Measurements from ENCODE around the gene ANKRD13C.

ANKRD13C gene

GRCh38 chr1:70354332-70355110, at the start of gene ANKRD13C:
Gene ANKRD13C (minus strand): TSS chr1:70354722. CDS start chr1:70354408, 314 bp downstream.
- Histone ChIP-seq H3K36me3 (ENCODE audit: control insufficient read depth, insufficient read depth, low read length) (peaks cover 6% of the 10 kb centered on the region; the same call in 1 of the 2 replicates), H3K4me3 (ENCODE audit: low read depth, low read length) (peak within 1 kb of the TSS; percentile 95), H3K4me1 (ENCODE audit: control insufficient read depth, insufficient read depth, low read length) (peaks cover 7% of the 10 kb centered on the region; the same call in 1 of the 2 replicates), H3K9me3 (ENCODE audit: control insufficient read depth, insufficient read depth, low read depth, low read length) (no peaks in the 10 kb centered on the region), H3K27me3 (ENCODE audit: control insufficient read depth, insufficient read depth, low read length) (no peaks in the 10 kb centered on the region), H3K9ac (ENCODE audit: low read length) (peak within 1 kb of the TSS; percentile 98), H3K27ac (ENCODE audit: low read depth, low read length) (peak within 1 kb of the TSS; percentile 92)

- no peaks in the 10 kb centered on the region for H3K4me1 ChIP-seq (ENCODE audit: control insufficient read depth, insufficient read depth, low read length)
- H3K27me3 ChIP-seq (ENCODE audit: control insufficient read depth, insufficient read depth, low read length), result no peaks in the 10 kb centered on the region
- H3K27ac ChIP-seq (ENCODE audit: low read depth, low read length), result no peak overlapping the region
- no peaks in the 10 kb centered on the region for H3K9me3 ChIP-seq (ENCODE audit: control insufficient read depth, insufficient read depth, low read depth, low read length)
- no peaks in the 10 kb centered on the region for H3K36me3 ChIP-seq (ENCODE audit: control insufficient read depth, insufficient read depth, low read length)
- H3K9ac ChIP-seq (ENCODE audit: low read length), result no peak overlapping the region
- H3K4me3 ChIP-seq (ENCODE audit: low read depth, low read length), result no peak overlapping the region
Observed at GRCh38 chr1:70403759-70404158, 49.2 kb upstream of the ANKRD13C start.

DNA sequence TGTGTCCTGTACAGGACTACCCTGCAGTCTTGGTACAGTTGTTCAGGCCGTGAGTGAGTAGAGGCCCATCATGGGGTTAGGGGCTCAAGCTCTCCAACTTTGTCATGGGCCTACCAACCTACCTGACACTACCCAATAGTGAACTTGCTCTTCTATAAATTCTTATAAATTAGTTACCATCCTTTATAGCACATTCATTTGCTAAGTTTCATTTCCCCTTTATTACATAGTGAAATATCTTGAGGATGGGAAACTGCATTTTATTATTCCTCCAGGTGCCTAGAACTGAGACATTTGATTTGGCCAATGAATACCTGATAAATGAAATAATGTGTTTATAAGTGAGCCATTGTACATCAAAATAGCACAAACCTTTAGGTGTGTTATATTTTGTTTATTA, 47.5 kb upstream of the ANKRD13C start:
- no peaks in the 10 kb centered on the region for H3K27me3 ChIP-seq (ENCODE audit: control insufficient read depth, insufficient read depth, low read length)
- H3K4me3 ChIP-seq (ENCODE audit: low read depth, low read length), result no peak overlapping the region
- no peak overlapping the region for H3K9ac ChIP-seq (ENCODE audit: low read length)
- no peak overlapping the region for H3K27ac ChIP-seq (ENCODE audit: low read depth, low read length)
- H3K36me3 ChIP-seq (ENCODE audit: control insufficient read depth, insufficient read depth, low read length), result no peaks in the 10 kb centered on the region
- H3K4me1 ChIP-seq (ENCODE audit: control insufficient read depth, insufficient read depth, low read length), result no peaks in the 10 kb centered on the region
- no peaks in the 10 kb centered on the region for H3K9me3 ChIP-seq (ENCODE audit: control insufficient read depth, insufficient read depth, low read depth, low read length)

- Histone ChIP-seq H3K27me3 (ENCODE audit: control insufficient read depth, insufficient read depth, low read length) (no peaks in the 10 kb centered on the region), H3K4me3 (ENCODE audit: low read depth, low read length) (no peak overlapping the region), H3K4me1 (ENCODE audit: control insufficient read depth, insufficient read depth, low read length) (no peaks in the 10 kb centered on the region), H3K9me3 (ENCODE audit: control insufficient read depth, insufficient read depth, low read depth, low read length) (no peaks in the 10 kb centered on the region), H3K9ac (ENCODE audit: low read length) (no peak overlapping the region), H3K36me3 (ENCODE audit: control insufficient read depth, insufficient read depth, low read length) (no peaks in the 10 kb centered on the region), H3K27ac (ENCODE audit: low read depth, low read length) (no peak overlapping the region)
Observed at GRCh38 chr1:70400335-70400734, 45.8 kb upstream of the ANKRD13C start.

DNA sequence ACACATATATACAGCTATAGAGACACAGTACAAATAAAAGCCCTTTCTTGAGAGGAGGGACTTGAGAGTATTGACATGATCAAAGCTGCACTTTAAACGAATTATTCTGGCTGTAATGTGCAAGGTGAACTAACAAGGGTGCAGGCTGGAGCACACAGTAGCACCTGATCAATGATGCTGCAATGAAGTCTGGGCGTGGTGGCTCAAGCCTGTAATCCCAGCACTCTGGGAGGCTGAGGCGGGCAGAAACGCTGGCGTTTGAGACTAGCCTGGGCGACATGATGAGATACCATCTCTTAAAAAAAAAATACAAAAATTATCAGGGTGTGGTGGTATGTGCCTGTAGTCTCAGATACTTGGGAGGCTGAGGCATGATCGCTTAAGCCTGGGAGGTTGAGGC, 42.5 kb upstream of the ANKRD13C start:
- no peaks in the 10 kb centered on the region for H3K9me3 ChIP-seq (ENCODE audit: control insufficient read depth, insufficient read depth, low read depth, low read length)
- no peaks in the 10 kb centered on the region for H3K36me3 ChIP-seq (ENCODE audit: control insufficient read depth, insufficient read depth, low read length)
- no peak overlapping the region for H3K9ac ChIP-seq (ENCODE audit: low read length)
- no peak overlapping the region for H3K27ac ChIP-seq (ENCODE audit: low read depth, low read length)
- H3K27me3 ChIP-seq (ENCODE audit: control insufficient read depth, insufficient read depth, low read length), result no peaks in the 10 kb centered on the region
- H3K4me3 ChIP-seq (ENCODE audit: low read depth, low read length), result no peak overlapping the region
- no peaks in the 10 kb centered on the region for H3K4me1 ChIP-seq (ENCODE audit: control insufficient read depth, insufficient read depth, low read length)

DNA sequence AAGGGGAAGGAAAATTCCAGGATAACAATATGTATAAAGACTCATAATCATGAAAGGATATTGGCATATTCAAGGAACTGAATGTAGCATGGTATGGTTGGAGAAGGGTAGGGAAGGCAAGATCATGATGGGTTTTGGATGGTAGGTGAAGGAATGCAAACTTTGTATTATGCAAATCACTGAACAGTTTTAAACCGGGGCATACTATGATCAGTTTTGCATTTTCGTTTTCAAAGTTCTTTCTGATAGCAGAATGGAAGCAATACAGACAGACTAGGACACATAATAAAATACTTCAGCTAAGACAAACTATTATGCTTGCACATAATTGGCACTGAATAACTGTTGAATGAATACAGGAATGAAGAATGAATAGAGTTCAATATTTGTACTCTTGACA, 42.1 kb upstream of the ANKRD13C start:
- H3K27ac ChIP-seq (ENCODE audit: low read depth, low read length), result no peak overlapping the region
- H3K36me3 ChIP-seq (ENCODE audit: control insufficient read depth, insufficient read depth, low read length), result no peaks in the 10 kb centered on the region
- H3K4me3 ChIP-seq (ENCODE audit: low read depth, low read length), result no peak overlapping the region
- no peaks in the 10 kb centered on the region for H3K9me3 ChIP-seq (ENCODE audit: control insufficient read depth, insufficient read depth, low read depth, low read length)
- no peaks in the 10 kb centered on the region for H3K27me3 ChIP-seq (ENCODE audit: control insufficient read depth, insufficient read depth, low read length)
- no peaks in the 10 kb centered on the region for H3K4me1 ChIP-seq (ENCODE audit: control insufficient read depth, insufficient read depth, low read length)
- H3K9ac ChIP-seq (ENCODE audit: low read length), result no peak overlapping the region

GRCh38 chr1:70392626-70393025, 38.1 kb upstream of the ANKRD13C start:
- Histone ChIP-seq H3K9ac (ENCODE audit: low read length) (no peak overlapping the region), H3K27ac (ENCODE audit: low read depth, low read length) (no peak overlapping the region), H3K27me3 (ENCODE audit: control insufficient read depth, insufficient read depth, low read length) (no peaks in the 10 kb centered on the region), H3K4me3 (ENCODE audit: low read depth, low read length) (no peak overlapping the region), H3K9me3 (ENCODE audit: control insufficient read depth, insufficient read depth, low read depth, low read length) (no peaks in the 10 kb centered on the region), H3K4me1 (ENCODE audit: control insufficient read depth, insufficient read depth, low read length) (no peaks in the 10 kb centered on the region), H3K36me3 (ENCODE audit: control insufficient read depth, insufficient read depth, low read length) (no peaks in the 10 kb centered on the region)

DNA sequence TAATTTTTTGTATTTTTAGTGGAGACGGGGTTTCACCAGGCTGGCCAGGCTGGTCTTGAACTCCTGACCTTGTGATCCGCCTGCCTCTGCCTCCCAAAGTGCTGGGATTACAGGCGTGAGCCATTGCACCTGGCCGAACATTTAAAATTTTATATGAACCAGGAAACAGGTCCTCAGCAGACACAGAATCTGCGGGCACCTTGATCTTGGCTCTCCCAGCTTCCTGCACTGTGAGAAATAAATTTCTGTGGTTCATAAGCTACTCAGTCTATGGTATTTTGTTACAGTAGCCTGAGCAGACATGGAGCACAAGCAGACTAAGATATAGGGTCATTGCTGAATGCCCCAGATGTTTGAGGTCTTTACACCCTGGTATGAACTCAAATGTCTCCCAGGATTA, 33.0 kb upstream of the ANKRD13C start:
- Histone ChIP-seq H3K27me3 (ENCODE audit: control insufficient read depth, insufficient read depth, low read length) (no peaks in the 10 kb centered on the region), H3K4me3 (ENCODE audit: low read depth, low read length) (no peak overlapping the region), H3K9ac (ENCODE audit: low read length) (no peak overlapping the region), H3K9me3 (ENCODE audit: control insufficient read depth, insufficient read depth, low read depth, low read length) (no peaks in the 10 kb centered on the region), H3K27ac (ENCODE audit: low read depth, low read length) (no peak overlapping the region), H3K36me3 (ENCODE audit: control insufficient read depth, insufficient read depth, low read length) (no peaks in the 10 kb centered on the region), H3K4me1 (ENCODE audit: control insufficient read depth, insufficient read depth, low read length) (no peaks in the 10 kb centered on the region; the same call in 1 of the 2 replicates)

- H3K4me3 ChIP-seq (ENCODE audit: low read depth, low read length), result no peak overlapping the region
- no peak overlapping the region for H3K27ac ChIP-seq (ENCODE audit: low read depth, low read length)
- H3K9me3 ChIP-seq (ENCODE audit: control insufficient read depth, insufficient read depth, low read depth, low read length), result no peaks in the 10 kb centered on the region
- no peaks in the 10 kb centered on the region for H3K36me3 ChIP-seq (ENCODE audit: control insufficient read depth, insufficient read depth, low read length)
- no peaks in the 10 kb centered on the region; the same call in 1 of the 2 replicates for H3K4me1 ChIP-seq (ENCODE audit: control insufficient read depth, insufficient read depth, low read length)
- H3K27me3 ChIP-seq (ENCODE audit: control insufficient read depth, insufficient read depth, low read length), result no peaks in the 10 kb centered on the region
- no peak overlapping the region for H3K9ac ChIP-seq (ENCODE audit: low read length)
Observed at GRCh38 chr1:70386121-70386520, 31.6 kb upstream of the ANKRD13C start.

- Histone ChIP-seq H3K9ac (ENCODE audit: low read length) (no peak overlapping the region), H3K4me3 (ENCODE audit: low read depth, low read length) (no peak overlapping the region), H3K4me1 (ENCODE audit: control insufficient read depth, insufficient read depth, low read length) (no peaks in the 10 kb centered on the region; the same call in 1 of the 2 replicates), H3K27me3 (ENCODE audit: control insufficient read depth, insufficient read depth, low read length) (no peaks in the 10 kb centered on the region), H3K36me3 (ENCODE audit: control insufficient read depth, insufficient read depth, low read length) (no peaks in the 10 kb centered on the region), H3K27ac (ENCODE audit: low read depth, low read length) (no peak overlapping the region), H3K9me3 (ENCODE audit: control insufficient read depth, insufficient read depth, low read depth, low read length) (no peaks in the 10 kb centered on the region)
Observed at GRCh38 chr1:70385477-70385876, 31.0 kb upstream of the ANKRD13C start.

- Histone ChIP-seq H3K9ac (ENCODE audit: low read length) (no peak overlapping the region), H3K27me3 (ENCODE audit: control insufficient read depth, insufficient read depth, low read length) (no peaks in the 10 kb centered on the region), H3K9me3 (ENCODE audit: control insufficient read depth, insufficient read depth, low read depth, low read length) (no peaks in the 10 kb centered on the region), H3K36me3 (ENCODE audit: control insufficient read depth, insufficient read depth, low read length) (no peaks in the 10 kb centered on the region), H3K4me1 (ENCODE audit: control insufficient read depth, insufficient read depth, low read length) (no peaks in the 10 kb centered on the region; the same call in 1 of the 2 replicates), H3K4me3 (ENCODE audit: low read depth, low read length) (no peak overlapping the region), H3K27ac (ENCODE audit: low read depth, low read length) (no peak overlapping the region)
Observed at GRCh38 chr1:70384542-70384941, 30.0 kb upstream of the ANKRD13C start.

Measured in HUES6 (cell line).